HG03175 (cell line): ENCODE results near the gene CSRP2.
A peak's percentile ranks its signal among the peaks of the same experiment; 100 is the strongest.

ENCODE experiments used
- ATAC-seq: cut with Tn5 transposase; IDR thresholded peaks from one replicate; pipeline ENCODE4 v1.9.1; 2021; ENCODE audit warnings: mild to moderate bottlenecking, moderate library complexity; ENCODE audit not compliant: unreplicated experiment

CSRP2 gene

DNA sequence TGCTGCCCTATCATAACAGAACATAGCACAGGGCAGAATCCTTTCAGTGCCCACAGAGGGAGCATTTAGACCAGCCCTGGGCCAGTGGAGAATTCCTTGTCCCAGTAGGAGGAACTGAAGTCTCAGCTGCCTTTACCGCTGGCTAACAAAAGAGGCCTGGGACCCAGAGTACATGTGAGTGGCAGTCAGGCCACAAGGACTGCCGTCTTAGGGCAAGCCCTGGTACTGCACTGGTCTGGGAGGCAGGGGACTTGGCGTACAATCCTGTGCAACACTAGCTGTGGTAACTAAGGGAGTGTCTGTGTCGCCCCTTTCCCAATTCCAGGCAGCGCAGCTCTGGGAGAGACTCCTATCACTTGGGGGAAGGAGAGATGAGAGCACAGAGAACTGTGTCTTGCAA, 17.0 kb upstream of the CSRP2 start:
- no peak for ATAC-seq

DNA sequence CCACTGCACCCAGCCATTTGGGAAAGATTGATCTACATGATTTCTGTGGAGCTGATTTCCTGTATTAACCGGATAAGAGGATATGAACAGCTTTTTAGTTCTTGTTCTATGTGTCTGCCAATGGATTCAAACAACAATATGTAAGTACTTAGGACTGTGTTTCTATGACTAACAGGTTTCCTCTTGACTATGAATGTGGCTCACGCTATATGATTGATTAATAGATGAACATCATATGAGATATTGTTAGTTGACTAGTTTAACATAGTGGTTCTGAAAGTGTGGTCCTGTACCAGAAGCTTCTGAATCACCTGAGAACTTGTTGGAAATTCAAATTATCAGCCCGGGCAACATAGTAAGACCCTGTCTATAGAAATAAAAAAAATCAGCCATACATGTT, 12.8 kb upstream of the CSRP2 start:
- no peak for ATAC-seq

DNA sequence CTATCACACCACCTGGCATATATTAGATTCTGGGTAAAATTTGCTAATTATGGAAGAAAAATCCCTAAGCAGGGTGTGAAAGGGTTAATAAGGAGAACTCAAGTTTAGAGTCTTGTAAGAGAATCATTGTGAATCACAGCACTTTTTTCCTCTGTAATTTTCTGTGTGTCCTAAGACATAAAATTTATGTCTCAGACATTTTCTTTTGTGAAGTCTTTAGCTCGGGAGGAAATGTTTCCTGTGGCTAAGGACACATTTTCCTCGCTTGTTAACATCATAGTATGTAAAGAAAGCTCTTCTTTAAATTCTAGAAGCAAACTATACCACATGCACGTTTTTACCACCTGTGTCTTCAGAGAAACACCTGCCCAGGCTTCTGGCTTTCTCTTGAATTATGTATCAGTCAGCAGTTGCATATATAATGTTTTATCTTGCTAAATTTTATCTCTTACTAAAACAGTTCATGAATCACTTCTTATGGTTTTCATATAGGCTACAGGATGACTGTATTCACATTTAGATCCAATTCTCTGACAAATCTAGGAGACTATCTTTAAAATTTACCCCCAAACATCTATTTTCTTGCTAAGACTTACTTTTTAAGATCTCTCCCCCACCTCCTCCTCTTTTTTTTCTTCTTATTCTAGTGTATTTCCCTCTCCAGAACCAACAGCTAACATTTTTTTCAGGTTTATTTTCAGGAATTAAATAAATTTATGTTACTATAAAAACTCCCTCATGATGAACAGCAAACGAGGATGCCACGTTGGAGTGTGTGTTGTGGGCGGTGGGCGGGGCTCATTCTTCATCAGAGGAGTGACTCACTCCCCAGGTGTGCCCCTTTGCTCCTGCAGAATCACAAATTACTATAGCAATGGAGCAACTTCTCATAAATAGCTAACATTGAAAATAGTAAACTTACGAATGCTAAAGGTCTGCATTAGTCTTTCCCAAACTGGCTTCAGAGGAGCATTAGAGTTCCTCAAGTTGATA, 11.6 kb upstream of the CSRP2 start:
- ATAC-seq: no peak

DNA sequence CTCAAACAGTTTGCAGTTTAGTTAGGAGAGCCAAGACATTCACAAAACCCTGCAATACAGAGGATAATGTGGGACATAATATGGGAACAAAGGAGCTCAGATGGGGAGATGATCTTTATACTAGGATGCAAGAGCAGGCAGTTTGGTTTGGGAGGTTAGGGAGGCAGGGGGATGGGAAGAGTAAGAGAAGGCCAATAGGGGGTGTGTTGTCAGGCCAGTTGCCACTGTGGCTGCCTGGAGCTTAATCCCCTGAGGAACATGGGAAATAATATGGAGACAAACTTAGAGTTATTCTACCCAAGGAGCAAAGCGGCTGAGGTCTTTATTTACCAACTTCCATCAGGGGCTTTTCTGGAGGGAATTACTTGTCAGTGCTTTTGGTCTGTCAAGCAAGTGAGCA, 10.0 kb upstream of the CSRP2 start:
- no peak for ATAC-seq

DNA sequence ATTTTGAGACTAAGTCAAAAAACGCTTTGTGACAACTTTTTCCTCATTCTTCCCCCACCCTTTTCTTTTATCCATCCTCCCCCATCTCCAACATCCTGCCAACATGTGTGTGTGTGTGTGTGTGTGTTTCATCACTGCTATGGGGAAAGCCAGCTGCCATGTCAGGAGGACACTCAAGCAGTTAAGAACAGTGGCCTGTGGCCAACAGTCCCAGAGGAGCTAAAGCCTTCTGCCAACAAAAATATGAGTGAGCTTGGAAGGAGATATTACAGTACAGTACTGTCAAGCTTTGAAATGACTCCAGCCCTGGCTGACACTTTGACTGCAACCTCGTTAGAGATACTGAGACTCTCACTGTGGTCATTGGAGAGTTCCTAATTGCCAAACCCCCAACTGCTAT, 5.0 kb upstream of the CSRP2 start:
- no peak for ATAC-seq

DNA sequence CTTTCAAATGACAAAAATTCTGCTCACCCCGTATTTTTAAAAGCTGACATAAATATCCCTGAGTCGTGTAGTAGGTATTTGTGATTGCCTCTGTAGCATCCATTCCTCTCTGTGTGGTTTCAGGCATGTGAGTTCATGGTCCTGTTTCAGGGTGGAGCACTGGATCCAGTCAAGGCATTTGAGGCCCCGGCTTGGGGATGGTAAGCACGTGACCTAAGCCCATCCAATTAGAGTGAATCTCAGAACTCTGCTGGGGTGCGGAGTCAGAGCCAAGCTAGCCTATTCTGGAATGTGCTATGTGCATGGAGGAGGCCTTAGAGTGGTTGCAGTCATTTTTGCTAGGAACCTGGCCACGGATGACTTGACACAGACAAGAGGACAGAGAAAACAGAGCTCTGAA, 4.3 kb upstream of the CSRP2 start:
- no peak for ATAC-seq

DNA sequence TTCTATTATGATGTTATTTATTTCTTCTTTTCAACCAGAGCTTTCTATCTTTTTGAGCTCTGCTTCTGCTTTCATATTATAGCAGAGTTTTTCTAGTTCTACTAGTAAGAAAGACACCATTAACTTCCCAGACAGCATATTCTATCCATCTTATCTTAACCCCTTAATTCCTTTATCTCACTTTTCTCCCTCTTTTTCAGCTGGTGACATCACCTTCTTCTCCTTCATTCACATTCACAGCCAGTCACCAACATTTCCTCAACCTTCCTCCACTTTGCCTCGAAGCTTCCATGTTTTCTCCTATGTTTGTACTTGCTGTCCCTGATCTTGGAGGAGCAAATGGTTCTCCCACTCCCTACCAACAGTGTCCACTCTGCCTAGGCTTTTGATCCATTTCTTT, 3.5 kb upstream of the CSRP2 start:
- no peak for ATAC-seq

DNA sequence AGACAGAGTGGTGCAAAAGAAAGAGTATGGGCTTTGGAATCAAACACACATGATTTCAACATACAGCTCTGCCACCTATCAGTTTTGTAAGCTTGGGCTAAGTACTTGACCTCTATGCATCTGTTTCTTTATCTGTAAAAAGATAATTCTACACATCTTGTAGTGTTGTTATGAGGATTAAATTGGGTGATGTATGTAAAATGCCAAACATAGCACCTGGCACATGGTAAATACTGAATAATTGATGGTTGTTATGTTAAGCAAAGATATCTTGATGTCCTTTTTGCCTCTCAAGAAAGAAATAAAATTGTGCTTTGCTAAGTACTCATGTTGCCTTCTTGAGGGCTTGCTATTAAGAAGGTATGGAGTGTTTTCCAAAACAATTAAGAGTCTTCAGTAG, 2.3 kb upstream of the CSRP2 start:
- ATAC-seq: no peak

DNA sequence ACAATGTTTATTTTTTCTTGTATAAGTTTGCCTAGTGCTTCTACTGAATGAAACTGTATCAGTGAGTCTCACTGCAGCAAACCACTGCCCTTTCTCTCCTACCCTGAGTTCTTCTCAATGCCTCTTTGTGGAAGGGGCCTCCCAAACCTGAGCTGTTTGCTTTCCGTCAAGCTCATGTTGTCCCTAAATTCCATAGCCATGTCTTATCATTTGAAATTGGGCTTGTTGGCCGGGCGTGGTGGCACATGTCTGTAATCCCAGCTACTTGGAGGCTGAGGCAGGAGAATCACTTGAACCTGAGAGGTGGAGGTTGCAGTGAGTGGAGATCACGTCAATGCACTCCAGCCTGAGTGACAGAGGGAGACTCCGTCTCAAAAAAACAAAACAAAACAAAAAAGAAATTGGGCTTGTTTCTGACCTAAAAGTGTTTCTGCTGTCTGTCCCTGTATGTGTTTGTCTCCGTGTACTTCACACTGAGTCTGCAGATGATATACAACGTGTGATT, 1.8 kb upstream of the CSRP2 start:
- ATAC-seq: no peak

DNA sequence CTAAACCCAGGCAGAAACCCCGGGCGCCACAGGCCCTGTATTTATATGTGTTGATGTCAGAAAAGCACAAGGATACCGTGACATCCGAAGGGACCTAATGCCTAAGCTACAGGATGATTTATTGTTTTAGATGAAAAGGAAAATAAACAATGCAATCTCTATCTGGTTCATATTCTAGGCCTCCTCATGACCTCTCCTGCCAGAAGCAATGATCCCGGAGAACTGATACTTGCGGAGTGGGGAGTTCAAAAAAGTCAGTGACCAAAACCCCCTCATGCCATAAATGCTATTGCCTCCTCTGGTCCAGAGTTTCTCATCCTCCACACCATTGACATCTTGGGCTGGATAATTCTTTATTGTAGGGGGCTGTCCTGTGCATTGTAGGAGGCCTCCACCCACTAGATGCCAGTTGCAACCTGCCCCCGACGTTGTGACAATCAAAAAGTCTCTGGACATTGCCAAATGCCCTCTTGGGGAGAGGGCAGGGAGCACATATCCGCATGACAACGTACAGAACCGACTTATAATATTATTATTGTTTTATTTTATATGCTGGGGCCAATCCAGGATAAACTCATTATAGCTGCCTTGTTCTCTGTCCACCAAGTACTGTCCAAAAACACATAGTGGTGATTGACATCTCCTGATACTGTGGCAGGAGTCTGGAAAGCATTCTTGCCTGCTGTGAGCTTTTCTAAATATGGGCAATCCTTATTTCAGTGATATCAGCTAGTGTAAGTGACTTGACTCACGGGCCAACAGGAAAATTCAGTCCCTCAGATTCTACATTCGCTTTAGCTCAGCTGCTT, 1.1 kb upstream of the CSRP2 start:
- ATAC-seq: no peak

DNA sequence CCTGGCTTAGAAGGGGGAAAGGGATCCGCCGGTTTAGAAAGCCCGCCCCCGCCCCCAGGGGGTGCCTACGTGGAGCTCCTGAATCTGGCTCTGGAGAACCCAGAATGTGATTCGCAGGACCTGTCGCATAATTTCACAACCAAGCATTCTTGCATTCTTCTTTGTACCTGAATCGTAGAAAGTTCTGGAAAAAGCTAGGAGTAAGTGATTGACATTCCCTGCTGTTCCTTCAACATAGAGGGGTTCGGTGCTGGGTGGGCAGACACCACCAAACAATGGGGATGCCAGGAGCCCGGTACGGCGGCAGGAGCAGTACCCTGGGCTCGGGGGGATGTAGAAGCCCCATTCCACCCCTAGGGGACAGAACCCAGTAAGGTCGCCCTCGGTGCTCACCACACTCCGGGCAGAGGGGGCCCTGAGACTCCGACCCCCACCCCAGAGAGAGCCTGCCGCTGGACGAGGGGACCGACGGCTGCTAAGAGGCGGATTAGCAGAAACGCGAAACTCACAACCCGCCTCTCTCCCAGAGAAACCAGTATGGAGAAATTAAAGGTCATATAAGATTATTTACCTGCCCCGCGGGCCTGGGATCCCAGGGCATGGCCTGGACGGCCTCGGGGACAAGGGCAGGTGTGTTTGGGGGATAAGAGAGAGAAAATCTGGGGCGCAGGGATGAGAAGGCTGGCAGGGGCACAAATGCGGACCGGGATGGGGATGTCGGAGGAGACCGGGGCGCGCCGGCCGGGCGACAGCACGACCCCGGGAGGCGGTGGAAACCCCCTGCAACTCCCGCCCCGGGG, 520 bp downstream of the CSRP2 start:
- ATAC-seq: peak; percentile 50

DNA sequence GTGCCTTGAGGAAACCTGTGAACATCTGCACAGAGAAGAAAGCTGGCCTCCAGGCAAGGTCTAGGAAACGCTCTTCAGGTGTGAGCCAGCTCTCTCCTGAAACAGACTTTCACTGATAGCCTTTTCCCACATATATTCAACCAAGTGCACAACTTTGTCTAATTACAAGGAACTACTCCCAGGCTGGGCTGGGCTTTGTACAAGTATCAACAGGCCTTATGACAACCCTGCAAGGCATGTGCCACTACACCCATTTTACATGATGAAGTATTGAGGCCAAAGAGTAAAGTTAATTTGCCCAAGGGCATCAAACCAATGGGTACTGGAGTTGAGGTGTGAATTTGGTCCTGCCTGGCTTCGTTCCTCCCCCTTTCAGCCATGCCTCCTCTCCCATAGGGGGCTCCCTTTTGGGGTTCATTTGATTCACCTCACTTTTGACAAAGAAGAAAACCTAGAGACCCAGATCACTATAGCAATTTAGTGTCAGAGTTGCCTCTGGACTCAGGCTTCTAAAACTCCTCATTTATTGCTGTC, 2.1 kb downstream of the CSRP2 start:
- ATAC-seq: no peak

DNA sequence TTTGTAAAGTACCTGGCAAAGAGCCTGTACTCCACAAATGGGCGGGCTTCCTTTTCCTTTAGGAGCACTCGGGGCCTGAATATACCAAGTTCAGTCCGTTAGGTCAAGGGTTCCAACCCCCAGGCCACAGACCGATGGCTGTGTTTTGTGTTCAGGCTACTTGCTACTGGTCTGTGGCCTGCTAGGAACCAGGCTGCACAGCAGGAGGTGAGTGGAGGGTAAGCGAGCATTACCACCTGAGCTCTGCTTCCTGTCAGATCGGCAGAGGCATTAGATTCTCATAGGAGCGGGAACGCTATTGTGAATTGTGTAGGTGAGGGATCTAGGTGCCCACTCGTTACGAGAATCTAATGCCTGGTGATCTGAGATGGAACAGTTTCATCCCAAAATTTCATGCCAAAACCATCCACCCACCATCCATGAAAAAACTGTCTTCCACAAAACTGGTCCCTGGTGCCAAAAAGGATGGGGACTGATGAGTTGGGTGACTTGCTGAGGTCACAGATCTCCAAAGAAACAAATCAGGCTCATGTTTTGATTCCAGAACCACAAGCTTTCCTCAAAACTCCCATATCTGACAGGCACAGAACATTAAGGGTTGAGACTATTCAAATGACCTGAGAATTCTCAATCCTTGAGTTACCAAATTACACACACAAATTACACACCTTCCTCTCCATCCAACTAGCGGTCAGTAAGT, 4.2 kb downstream of the CSRP2 start:
- no peak for ATAC-seq

DNA sequence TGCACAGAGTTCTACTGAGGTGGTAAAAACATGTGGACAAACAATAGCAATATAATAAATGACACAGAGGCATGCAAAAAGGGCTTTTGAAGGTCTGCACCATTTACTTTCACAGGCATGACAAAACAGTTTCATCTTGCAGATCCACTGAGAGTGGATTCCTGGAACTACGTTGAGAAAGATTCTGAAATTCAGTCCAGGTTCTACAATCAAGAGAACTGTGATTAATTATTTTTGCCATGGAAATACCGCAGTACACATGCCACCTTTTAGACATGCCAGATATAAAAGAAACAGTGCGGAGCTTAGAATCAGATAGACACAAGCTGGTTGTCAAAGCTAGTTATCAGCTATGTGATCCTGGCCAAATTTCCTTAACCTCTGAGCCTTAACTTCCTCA, 4.8 kb downstream of the CSRP2 start:
- no peak for ATAC-seq

DNA sequence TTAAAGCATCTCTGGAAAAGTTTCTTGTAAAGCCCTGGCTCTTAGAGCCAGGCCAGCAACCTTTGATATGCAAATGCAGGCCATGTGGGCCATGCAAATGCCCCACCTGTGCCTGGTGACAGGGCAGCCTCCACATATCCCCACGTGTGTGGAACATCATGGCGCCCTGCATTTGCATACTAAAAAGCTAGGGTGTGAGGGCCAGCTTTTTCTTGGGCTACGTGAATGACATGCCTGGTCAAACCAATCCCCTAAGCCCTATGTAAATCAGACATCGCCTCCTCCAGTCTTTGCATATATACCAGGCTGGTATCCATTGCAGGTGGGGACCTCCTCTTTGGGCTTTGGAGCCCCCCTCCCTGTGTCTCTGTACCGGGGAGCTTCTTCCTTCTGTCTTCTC, 6.4 kb downstream of the CSRP2 start:
- ATAC-seq: no peak

DNA sequence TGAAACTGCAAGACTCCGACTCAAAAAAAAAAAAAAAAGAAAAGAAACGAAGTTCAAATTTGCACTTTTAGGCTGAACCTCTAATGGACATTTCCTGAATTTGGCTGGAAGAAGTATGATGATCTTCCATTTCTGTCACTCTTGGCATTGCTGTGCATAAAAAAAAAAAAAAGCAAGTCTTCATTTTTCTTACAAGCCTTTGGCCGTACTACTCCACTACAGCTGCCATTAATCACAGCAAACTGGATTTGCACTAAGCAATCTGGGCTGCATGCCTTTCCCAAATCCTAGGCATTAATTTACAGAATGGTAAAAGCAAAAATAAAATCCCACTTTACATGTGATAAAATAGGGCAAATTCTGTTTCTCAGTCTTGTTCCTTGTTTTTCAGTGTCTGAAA, 7.1 kb downstream of the CSRP2 start:
- ATAC-seq: no peak

DNA sequence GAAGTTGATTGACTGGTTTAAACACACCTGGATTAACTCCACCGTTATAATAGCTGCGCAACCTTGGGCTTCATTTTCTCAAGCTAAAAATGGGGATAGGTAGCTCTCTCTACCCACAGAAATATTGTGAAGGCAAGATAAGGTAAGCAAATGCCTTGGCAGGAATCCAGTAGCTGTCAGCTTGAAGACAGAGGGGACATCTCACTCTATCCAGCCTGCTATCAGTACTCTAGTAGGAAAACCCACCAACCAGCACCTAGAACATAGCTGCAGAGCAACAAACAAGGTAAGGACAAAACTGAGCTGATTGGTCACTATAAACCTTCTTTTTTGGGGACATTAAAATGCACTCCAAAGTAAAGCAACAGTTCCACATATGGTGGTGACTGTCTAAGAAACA, 7.7 kb downstream of the CSRP2 start:
- ATAC-seq: no peak

DNA sequence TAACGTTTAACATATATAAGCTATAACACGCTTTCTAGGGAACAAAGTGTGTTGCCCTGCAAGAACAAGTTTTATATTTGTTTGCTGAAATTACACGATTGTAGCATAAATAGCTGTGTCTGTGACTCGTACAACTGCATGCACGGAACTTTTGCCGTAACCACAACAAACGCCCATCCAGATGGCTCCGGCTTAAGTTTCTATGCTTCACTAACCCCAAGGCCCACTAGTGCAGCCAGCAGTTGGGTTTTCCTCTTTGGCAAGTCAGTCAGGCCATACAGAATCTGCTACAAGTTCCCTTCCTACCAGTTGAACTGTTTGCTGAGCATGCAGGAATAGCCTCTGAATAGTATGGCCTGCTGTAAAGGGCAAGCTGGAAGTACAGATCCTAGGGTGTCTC, 12.1 kb downstream of the CSRP2 start:
- ATAC-seq: no peak

DNA sequence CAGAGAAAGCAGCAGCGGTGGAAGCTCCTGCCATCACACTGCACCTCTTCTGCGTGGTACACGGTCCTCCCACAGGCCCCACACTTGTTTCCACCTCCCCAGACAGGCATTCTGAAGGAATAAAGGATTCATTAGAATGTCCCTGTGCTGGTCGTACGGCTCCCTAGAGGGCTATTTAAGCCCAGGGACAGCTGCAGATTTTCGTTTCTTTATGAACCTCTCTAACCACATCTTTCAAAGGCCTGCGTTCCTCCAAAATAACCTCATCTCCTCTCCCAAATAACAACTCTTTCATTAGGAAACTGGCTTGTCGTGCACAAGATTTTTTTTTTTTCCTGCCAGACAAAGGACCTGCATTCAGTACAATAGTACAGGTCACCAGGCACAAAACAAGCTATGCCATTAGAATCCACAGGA, 12.7 kb downstream of the CSRP2 start:
- no peak for ATAC-seq

DNA sequence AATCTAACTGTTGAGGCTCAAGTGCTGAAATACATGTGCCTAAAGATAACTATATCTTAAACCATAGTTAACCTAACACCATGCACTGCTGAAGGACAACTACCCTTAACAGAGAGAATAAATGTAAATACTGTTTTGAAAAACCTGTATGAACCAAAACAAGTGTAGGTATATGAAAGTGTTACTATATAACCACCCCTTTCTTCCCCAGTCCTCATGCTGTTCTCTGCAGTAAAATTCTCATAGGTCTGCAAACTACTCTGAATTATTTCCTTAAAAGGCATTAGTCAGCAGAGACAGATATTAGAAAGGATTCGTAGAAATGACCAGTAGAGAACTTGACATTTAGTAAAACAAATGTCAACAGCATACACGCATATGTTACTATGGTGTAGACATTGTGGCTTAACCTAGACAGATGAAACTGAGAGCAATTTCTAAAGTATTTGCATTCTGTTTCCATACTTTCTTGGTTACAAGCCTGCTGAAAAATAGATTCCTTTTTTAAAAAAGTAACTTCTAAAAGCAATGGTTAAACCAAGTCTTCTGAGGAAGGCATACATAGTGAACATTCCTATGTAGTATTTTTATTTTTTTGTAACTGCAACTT, 13.9 kb downstream of the CSRP2 start:
- ATAC-seq: peak; percentile 81
